ENCODE measurements around the gene P2RX6.

Gene P2RX6

DNA sequence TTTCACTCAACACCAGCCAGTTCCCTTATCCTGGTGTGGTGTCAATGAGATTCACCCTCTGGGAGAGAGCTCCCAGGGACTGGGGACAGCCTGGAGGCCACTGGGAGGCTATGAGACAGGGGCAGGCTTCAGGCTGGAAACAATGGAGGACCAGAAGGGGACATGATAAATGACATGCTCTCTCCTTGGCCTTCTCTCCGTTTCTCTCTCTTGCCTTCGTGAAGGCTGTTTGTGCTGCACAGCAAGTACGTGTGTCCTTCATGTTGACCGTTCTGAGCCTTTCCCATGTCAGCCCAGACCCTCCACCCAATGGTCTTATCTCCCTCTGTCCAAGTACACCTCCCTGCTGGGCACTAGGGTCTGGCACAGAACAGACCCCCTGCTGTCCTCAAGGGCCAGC, 34.4 kb upstream of the P2RX6 start:
- WGBS (ENCODE audit: insufficient coverage, insufficient read length), result no CpG with 5 or more reads among the region's 4 CpGs
- H3K27ac ChIP-seq (ENCODE audit: low read length), result no peak overlapping the region

DNA sequence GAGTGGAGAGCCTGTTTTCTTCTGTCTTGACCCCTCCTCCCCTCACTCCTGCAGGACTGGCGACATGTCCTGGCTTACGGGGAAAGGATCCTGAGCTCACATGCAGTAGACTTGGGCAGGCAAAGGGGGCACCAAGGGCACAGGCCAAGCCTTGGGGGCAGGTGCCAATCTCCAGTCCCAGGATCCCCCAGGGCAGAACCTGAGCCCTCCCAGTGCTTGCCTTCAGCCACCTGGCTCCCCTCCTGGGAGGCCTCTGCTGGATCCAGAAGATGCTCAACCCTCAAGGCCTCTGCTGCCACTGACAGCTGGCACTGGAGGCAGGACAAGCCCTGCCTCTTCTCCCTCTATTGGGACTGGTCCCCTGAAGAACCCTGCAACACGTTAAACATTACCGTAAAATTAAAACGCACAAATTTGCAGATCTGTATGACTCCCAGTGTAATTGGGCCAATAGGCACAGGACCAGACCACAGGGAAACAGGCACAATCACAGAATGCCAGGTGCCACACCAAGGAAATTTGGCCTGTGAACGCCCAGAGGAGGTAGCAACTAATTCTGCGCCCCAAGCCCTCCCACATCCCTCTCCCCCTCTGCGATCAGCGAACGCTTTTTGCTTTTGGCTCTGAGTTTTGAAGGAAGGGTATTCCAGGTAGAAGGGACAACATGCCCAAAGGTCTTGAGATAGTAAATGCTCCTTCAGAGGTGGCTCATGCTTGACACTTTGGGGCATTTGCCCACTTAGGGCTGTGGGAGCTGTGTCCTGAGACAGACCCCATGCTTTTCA, 33.8 kb upstream of the P2RX6 start:
- no CpG with 5 or more reads among the region's 10 CpGs for WGBS (ENCODE audit: insufficient coverage, insufficient read length)
- no peak for DNase-seq (ENCODE audit: low read depth, low spot score)
- no peak overlapping the region for H3K27ac ChIP-seq (ENCODE audit: low read length)

More for the DNA sequence above, 34.4 kb upstream of the P2RX6 start:
- Histone ChIP-seq H3K27me3 (ENCODE audit: control insufficient read depth, insufficient read depth, low read length) (no peaks in the 10 kb centered on the region), H3K36me3 (ENCODE audit: control insufficient read depth, insufficient read depth, low read length) (peaks cover under 1% of the 10 kb centered on the region; the same call in 1 of the 2 replicates), H3K9me3 (ENCODE audit: control insufficient read depth, insufficient read depth, low read length) (no peaks in the 10 kb centered on the region), H3K4me1 (ENCODE audit: control insufficient read depth, insufficient read depth, low read length) (peaks cover 5% of the 10 kb centered on the region), H3K4me3 (ENCODE audit: low read length) (no peak overlapping the region)
- no peak for DNase-seq (ENCODE audit: low read depth, low spot score)

DNA sequence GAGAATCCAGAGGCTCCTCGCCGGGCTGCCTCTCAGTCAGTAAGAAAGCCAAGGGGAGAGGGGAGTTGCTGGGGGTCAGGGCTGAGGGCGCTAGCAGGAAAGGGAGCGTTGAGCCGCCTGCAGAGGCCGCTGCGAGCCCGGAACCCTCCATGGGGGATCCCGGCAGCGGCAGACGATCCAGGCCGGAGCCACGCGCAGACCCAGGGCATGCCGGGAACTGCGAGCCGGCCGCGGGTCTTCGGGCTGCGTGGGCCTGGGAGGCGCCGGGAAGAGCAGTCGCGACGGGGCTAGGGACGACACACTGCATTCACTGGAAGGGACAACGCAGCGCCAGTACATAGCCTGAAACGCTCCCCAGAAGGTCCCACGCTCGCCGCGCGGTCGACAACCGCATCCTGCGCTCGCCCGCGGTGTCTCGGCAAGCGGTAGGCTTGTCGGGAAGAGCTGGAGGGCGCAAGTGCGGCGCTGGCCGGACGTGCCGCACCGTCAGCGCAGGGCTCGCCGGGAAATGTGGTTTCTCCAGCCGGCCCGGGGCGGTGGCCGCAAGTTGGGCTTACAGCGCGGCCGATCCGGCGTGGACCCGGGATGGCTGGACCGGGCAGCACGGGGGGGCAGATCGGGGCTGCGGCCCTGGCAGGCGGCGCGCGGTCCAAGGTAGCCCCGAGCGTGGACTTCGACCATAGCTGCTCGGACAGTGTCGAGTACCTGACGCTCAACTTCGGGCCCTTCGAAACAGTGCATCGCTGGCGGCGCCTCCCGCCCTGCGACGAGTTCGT, 33.0 kb upstream of the P2RX6 start, which contains the start of gene LZTR1:
Gene LZTR1, plus strand, starts transcription at position 511 of the 776 bp plus-strand sequence. Its CDS starts 75 bp downstream, at position 586.
- Histone ChIP-seq H3K27me3 (ENCODE audit: control insufficient read depth, insufficient read depth, low read length) (no peaks in the 10 kb centered on the region), H3K4me1 (ENCODE audit: control insufficient read depth, insufficient read depth, low read length) (peaks cover 5% of the 10 kb centered on the region), H3K4me3 (ENCODE audit: low read length) (peak within 1 kb of the TSS; percentile 83), H3K9me3 (ENCODE audit: control insufficient read depth, insufficient read depth, low read length) (no peaks in the 10 kb centered on the region), H3K27ac (ENCODE audit: low read length) (no peak within 1 kb of the TSS), H3K36me3 (ENCODE audit: control insufficient read depth, insufficient read depth, low read length) (peaks cover 5% of the 10 kb centered on the region; the same call in 1 of the 2 replicates)
- DNase-seq (ENCODE audit: low read depth, low spot score), result no peak
- WGBS (ENCODE audit: insufficient coverage, insufficient read length), result no CpG with 5 or more reads among the region's 87 CpGs

More for the DNA sequence above, 33.8 kb upstream of the P2RX6 start:
- Histone ChIP-seq H3K9me3 (ENCODE audit: control insufficient read depth, insufficient read depth, low read length) (no peaks in the 10 kb centered on the region), H3K27me3 (ENCODE audit: control insufficient read depth, insufficient read depth, low read length) (no peaks in the 10 kb centered on the region), H3K4me3 (ENCODE audit: low read length) (peak overlapping the region; percentile 83; the same call in 1 of the 2 replicates), H3K4me1 (ENCODE audit: control insufficient read depth, insufficient read depth, low read length) (peaks cover 5% of the 10 kb centered on the region), H3K36me3 (ENCODE audit: control insufficient read depth, insufficient read depth, low read length) (peaks cover 5% of the 10 kb centered on the region; the same call in 1 of the 2 replicates)

- no peaks in the 10 kb centered on the region for H3K27me3 ChIP-seq (ENCODE audit: control insufficient read depth, insufficient read depth, low read length)
- H3K9me3 ChIP-seq (ENCODE audit: control insufficient read depth, insufficient read depth, low read length), result no peaks in the 10 kb centered on the region
- peak overlapping the region; percentile 83 for H3K4me3 ChIP-seq (ENCODE audit: low read length)
- H3K36me3 ChIP-seq (ENCODE audit: control insufficient read depth, insufficient read depth, low read length), result peaks cover 5% of the 10 kb centered on the region; the same call in 1 of the 2 replicates
- no CpG with 5 or more reads among the region's 12 CpGs for WGBS (ENCODE audit: insufficient coverage, insufficient read length)
- no peak overlapping the region for H3K27ac ChIP-seq (ENCODE audit: low read length)
- no peak for DNase-seq (ENCODE audit: low read depth, low spot score)
- peaks cover 5% of the 10 kb centered on the region for H3K4me1 ChIP-seq (ENCODE audit: control insufficient read depth, insufficient read depth, low read length)
Observed at GRCh38 chr22:20982563-20982882, 32.4 kb upstream of the P2RX6 start.

GRCh38 chr22:20983081-20983771, 31.7 kb upstream of the P2RX6 start:
- Histone ChIP-seq H3K9me3 (ENCODE audit: control insufficient read depth, insufficient read depth, low read length) (no peaks in the 10 kb centered on the region), H3K36me3 (ENCODE audit: control insufficient read depth, insufficient read depth, low read length) (peaks cover 5% of the 10 kb centered on the region; the same call in 1 of the 2 replicates), H3K4me1 (ENCODE audit: control insufficient read depth, insufficient read depth, low read length) (peaks cover 5% of the 10 kb centered on the region), H3K27me3 (ENCODE audit: control insufficient read depth, insufficient read depth, low read length) (no peaks in the 10 kb centered on the region), H3K4me3 (ENCODE audit: low read length) (no peak overlapping the region), H3K27ac (ENCODE audit: low read length) (no peak overlapping the region)
- WGBS (ENCODE audit: insufficient coverage, insufficient read length), result no CpG with 5 or more reads among the region's 5 CpGs
- DNase-seq (ENCODE audit: low read depth, low spot score), result no peak

- H3K27ac ChIP-seq (ENCODE audit: low read length), result no peak overlapping the region
- no CpG with 5 or more reads among the region's 7 CpGs for WGBS (ENCODE audit: insufficient coverage, insufficient read length)
- no peaks in the 10 kb centered on the region for H3K27me3 ChIP-seq (ENCODE audit: control insufficient read depth, insufficient read depth, low read length)
- H3K36me3 ChIP-seq (ENCODE audit: control insufficient read depth, insufficient read depth, low read length), result peaks cover 5% of the 10 kb centered on the region; the same call in 1 of the 2 replicates
- no peaks in the 10 kb centered on the region for H3K9me3 ChIP-seq (ENCODE audit: control insufficient read depth, insufficient read depth, low read length)
- H3K4me1 ChIP-seq (ENCODE audit: control insufficient read depth, insufficient read depth, low read length), result peaks cover 2% of the 10 kb centered on the region; the same call in 1 of the 2 replicates
- no peak overlapping the region for H3K4me3 ChIP-seq (ENCODE audit: low read length)
- no peak for DNase-seq (ENCODE audit: low read depth, low spot score)
Observed at GRCh38 chr22:20985720-20986119, 29.2 kb upstream of the P2RX6 start.

DNA sequence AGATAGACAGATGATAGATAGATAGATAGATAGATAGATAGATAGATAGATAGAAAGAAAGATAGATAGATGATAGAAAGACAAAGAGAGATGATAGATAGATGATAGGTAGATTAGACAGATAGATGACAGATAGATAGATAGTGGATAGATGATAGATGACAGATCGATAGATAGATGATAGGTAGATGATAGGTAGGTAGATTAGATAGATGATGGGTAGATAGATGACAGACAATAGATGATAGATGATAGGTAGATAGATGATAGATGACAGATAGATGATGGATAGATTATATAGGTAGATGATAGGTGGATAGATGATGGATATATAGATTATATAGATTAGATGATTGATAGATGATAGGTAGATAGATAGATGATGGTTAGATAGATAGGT, 28.6 kb upstream of the P2RX6 start:
- H3K4me1 ChIP-seq (ENCODE audit: control insufficient read depth, insufficient read depth, low read length), result peaks cover 2% of the 10 kb centered on the region; the same call in 1 of the 2 replicates
- no peak overlapping the region for H3K27ac ChIP-seq (ENCODE audit: low read length)
- WGBS (ENCODE audit: insufficient coverage, insufficient read length), result 100% methylated on average over 1 of the region's 1 CpG
- no peaks in the 10 kb centered on the region for H3K9me3 ChIP-seq (ENCODE audit: control insufficient read depth, insufficient read depth, low read length)
- H3K36me3 ChIP-seq (ENCODE audit: control insufficient read depth, insufficient read depth, low read length), result peaks cover 5% of the 10 kb centered on the region; the same call in 1 of the 2 replicates
- no peak for DNase-seq (ENCODE audit: low read depth, low spot score)
- H3K4me3 ChIP-seq (ENCODE audit: low read length), result no peak overlapping the region
- no peaks in the 10 kb centered on the region for H3K27me3 ChIP-seq (ENCODE audit: control insufficient read depth, insufficient read depth, low read length)

GRCh38 chr22:20987375-20987774, 27.6 kb upstream of the P2RX6 start:
- H3K9me3 ChIP-seq (ENCODE audit: control insufficient read depth, insufficient read depth, low read length), result no peaks in the 10 kb centered on the region
- peaks cover 2% of the 10 kb centered on the region; the same call in 1 of the 2 replicates for H3K4me1 ChIP-seq (ENCODE audit: control insufficient read depth, insufficient read depth, low read length)
- no peak for DNase-seq (ENCODE audit: low read depth, low spot score)
- no CpG with 5 or more reads among the region's 14 CpGs for WGBS (ENCODE audit: insufficient coverage, insufficient read length)
- peaks cover 15% of the 10 kb centered on the region for H3K36me3 ChIP-seq (ENCODE audit: control insufficient read depth, insufficient read depth, low read length)
- no peaks in the 10 kb centered on the region for H3K27me3 ChIP-seq (ENCODE audit: control insufficient read depth, insufficient read depth, low read length)
- H3K4me3 ChIP-seq (ENCODE audit: low read length), result no peak overlapping the region
- no peak overlapping the region for H3K27ac ChIP-seq (ENCODE audit: low read length)

DNA sequence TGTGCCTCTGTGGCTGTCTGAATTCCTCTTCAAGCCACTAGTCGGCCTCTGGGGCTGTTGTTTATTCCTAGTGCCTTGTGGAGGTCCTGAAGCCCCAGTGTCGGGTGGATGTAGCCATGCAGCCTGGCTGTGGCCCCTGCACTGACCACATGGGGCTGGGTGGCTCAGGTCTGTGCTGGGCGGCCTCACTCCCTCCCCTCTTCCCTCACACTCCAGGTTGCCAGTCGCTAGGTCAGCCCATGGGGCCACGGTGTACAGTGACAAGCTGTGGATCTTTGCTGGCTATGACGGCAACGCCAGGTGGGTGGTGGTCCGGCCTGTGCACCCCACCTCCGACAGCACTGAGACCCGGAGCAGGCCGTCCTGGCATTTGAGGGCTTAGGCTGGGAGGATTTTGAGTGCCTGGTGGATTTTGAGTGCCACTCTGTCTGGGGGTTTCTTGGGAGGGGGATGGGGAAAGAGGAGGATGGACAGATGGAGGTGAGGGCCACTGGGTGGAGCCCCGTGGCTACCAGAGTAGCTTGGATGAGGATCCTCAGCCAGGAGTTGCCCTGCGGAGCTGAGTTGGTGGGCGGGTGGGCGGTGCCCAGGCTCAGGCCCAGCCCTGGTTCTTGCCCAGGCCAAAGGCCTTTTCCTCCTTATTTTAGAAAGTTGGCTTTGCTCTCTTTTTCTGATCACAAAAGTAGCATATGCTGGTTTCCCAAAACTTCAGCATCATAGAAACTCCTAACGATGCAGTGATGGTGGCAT, 26.2 kb upstream of the P2RX6 start:
- Histone ChIP-seq H3K4me3 (ENCODE audit: low read length) (no peak overlapping the region), H3K27ac (ENCODE audit: low read length) (no peak overlapping the region), H3K9me3 (ENCODE audit: control insufficient read depth, insufficient read depth, low read length) (no peaks in the 10 kb centered on the region), H3K4me1 (ENCODE audit: control insufficient read depth, insufficient read depth, low read length) (no peaks in the 10 kb centered on the region), H3K27me3 (ENCODE audit: control insufficient read depth, insufficient read depth, low read length) (no peaks in the 10 kb centered on the region), H3K36me3 (ENCODE audit: control insufficient read depth, insufficient read depth, low read length) (peaks cover 21% of the 10 kb centered on the region)
- no CpG with 5 or more reads among the region's 16 CpGs for WGBS (ENCODE audit: insufficient coverage, insufficient read length)
- no peak for DNase-seq (ENCODE audit: low read depth, low spot score)

Data from iPS DF 6.9 (cell line).